ENCODE results near the gene SCYL2.
"Not testable (repeated sequence)": the region's sequence is repeated elsewhere in the genome, so short reads cannot be mapped to it uniquely, and the experiment has no call there.

Gene SCYL2

GRCh38 chr12:100265107-100265506, 1.9 kb upstream of the SCYL2 start:
- DNase-seq = not testable (repeated sequence)

GRCh38 chr12:100265732-100266584, 1.0 kb upstream of the SCYL2 start:
- no peak for DNase-seq

GRCh38 chr12:100266585-100266834, 467 bp upstream of the SCYL2 start:
- no peak for DNase-seq

GRCh38 chr12:100267603-100268281, 765 bp downstream of the SCYL2 start:
- DNase-seq = peak; percentile 26

- no peak for DNase-seq
These were observed 2.0 kb downstream of the SCYL2 start for GRCh38 chr12:100268835-100269564.

- no peak for DNase-seq
These were observed 6.8 kb downstream of the SCYL2 start for GRCh38 chr12:100273782-100274181.

- no peak for DNase-seq
These were observed 7.3 kb downstream of the SCYL2 start for GRCh38 chr12:100274291-100274690.

GRCh38 chr12:100279159-100279558, 12.2 kb downstream of the SCYL2 start:
- no peak for DNase-seq

- DNase-seq = no peak
These were observed 12.7 kb downstream of the SCYL2 start for GRCh38 chr12:100279607-100280244.

GRCh38 chr12:100284556-100284955, 17.6 kb downstream of the SCYL2 start:
- not testable (repeated sequence) for DNase-seq

- DNase-seq = no peak
These were observed 22.1 kb downstream of the SCYL2 start for GRCh38 chr12:100289038-100289437.

GRCh38 chr12:100290016-100290415, 23.0 kb downstream of the SCYL2 start:
- no peak for DNase-seq

GRCh38 chr12:100293017-100293416, 26.0 kb downstream of the SCYL2 start:
- no peak for DNase-seq

- not testable (repeated sequence) for DNase-seq
These were observed 27.4 kb downstream of the SCYL2 start for GRCh38 chr12:100294366-100294765.

GRCh38 chr12:100295764-100296555, 29.0 kb downstream of the SCYL2 start:
- DNase-seq = no peak

GRCh38 chr12:100302081-100302480, 35.1 kb downstream of the SCYL2 start:
- DNase-seq = no peak

- DNase-seq = no peak
These were observed 36.9 kb downstream of the SCYL2 start for GRCh38 chr12:100303831-100304230.

- DNase-seq = not testable (repeated sequence)
These were observed 37.4 kb downstream of the SCYL2 start for GRCh38 chr12:100304334-100304733.

- not testable (repeated sequence) for DNase-seq
These were observed 41.2 kb downstream of the SCYL2 start for GRCh38 chr12:100308138-100308537.

- DNase-seq = no peak
These were observed 44.3 kb downstream of the SCYL2 start for GRCh38 chr12:100311317-100311716.

- no peak for DNase-seq
These were observed 50.4 kb downstream of the SCYL2 start for GRCh38 chr12:100317371-100317770.

- DNase-seq = no peak
These were observed 57.5 kb downstream of the SCYL2 start for GRCh38 chr12:100324498-100324897.
